Natural killer cell (primary cell): Measurements from ENCODE around the gene FAM193A. TPM values are rescaled to one million over a fixed set of nuclear protein-coding genes. Genes with fewer than 3 reads are reported as not detected.

Source experiments
- ATAC-seq, 3 donors: fragments of 150-1000 bp in 2 of 3; fragments of 200-7000 bp in 1 of 3; cut with Tn5 transposase; 1 replicate in 1 of 3; 2 replicates in 2 of 3; pipeline ENCODE4 v1.10.0; 2021; ENCODE audit warnings: mild to moderate bottlenecking in 2 of 3, moderate library complexity in 2 of 3
- DNase-seq, 2 donors: peaks; one replicate each; pipeline versions ENCODE4 v3.0.0 to v3.0.0-alpha.2; 2013 to 2021; ENCODE audit warnings: mixed read lengths in 1 of 2
- H3K27ac ChIP-seq: one replicate; pipeline ENCODE4 v1.5.1; 2013; ENCODE audit warnings: mild to moderate bottlenecking, low read length
- H3K27me3 ChIP-seq: one replicate; pipeline ENCODE4 v1.6.1; 2013; ENCODE audit warnings: low read length; ENCODE audit not compliant: control insufficient read depth, insufficient read depth
- H3K36me3 ChIP-seq: one replicate; pipeline ENCODE4 v1.6.1; 2013; ENCODE audit warnings: low read length; ENCODE audit not compliant: control insufficient read depth, insufficient read depth
- H3K4me1 ChIP-seq: one replicate; pipeline ENCODE4 v1.6.1; 2013; ENCODE audit warnings: low read length; ENCODE audit not compliant: control insufficient read depth, insufficient read depth
- H3K4me3 ChIP-seq: one replicate; pipeline ENCODE4 v1.5.1; 2013; ENCODE audit warnings: low read length
- H3K9me3 ChIP-seq: one replicate; pipeline ENCODE4 v1.6.1; 2013; ENCODE audit warnings: low read length; ENCODE audit not compliant: control insufficient read depth, insufficient read depth
- H3K27ac Mint-ChIP-seq, 2 donors: one replicate each; pipeline ENCODE4 v1.8.0; 2022; ENCODE audit warnings: mild to moderate bottlenecking in 2 of 2, mixed read lengths in 2 of 2, moderate library complexity in 1 of 2
- H3K27me3 Mint-ChIP-seq, 2 donors: one replicate each; pipeline ENCODE4 v1.8.0; 2022; ENCODE audit warnings: low read depth in 2 of 2, mixed read lengths in 2 of 2
- H3K36me3 Mint-ChIP-seq: one replicate; pipeline ENCODE4 v1.8.0; 2022; ENCODE audit warnings: mixed read lengths
- H3K4me1 Mint-ChIP-seq, 2 donors: one replicate each; pipeline ENCODE4 v1.8.0; 2022; ENCODE audit warnings: mixed read lengths in 2 of 2
- H3K4me3 Mint-ChIP-seq: one replicate; pipeline ENCODE4 v1.8.0; 2022; ENCODE audit warnings: mild to moderate bottlenecking, moderate library complexity, mixed read lengths
- H3K9me3 Mint-ChIP-seq, 2 donors: one replicate each; pipeline ENCODE4 v1.8.0; 2022; ENCODE audit warnings: mixed read lengths in 2 of 2
- CTCF ChIP-seq: fragments of 200-600 bp; IDR thresholded peaks from one replicate; pipeline ENCODE4 v1.8.0; 2022; ENCODE audit warnings: antibody characterized with exemption
- WGBS: methylation state at CpG from one replicate; pipeline ENCODE4 v1.1.7; 2013; ENCODE audit warnings: missing lambda C conversion rate; ENCODE audit not compliant: insufficient coverage; 5-methylcytosine and 5-hydroxymethylcytosine counted together
- intact Hi-C: fragments of 100-400 bp; cut with micrococcal nuclease; formaldehyde crosslinking; loops from one replicate; pipeline ENCODE4 v1.14.2; 2022
- total RNA-seq, 4 donors: library from RNA; stranded (reverse); fragments of 120-200 nt in 1 of 4; gene quantifications; one replicate each; pipeline versions ENCODE4 v1.2.3 to v1.2.4, GENCODE V29; 2013 to 2022

The FAM193A gene
- total RNA-seq, 3 donors from 2014 or later (not counting 1 experiment from before 2014, with no cell fraction given) = 39.4 to 49.3 (median 48.1) TPM

DNA sequence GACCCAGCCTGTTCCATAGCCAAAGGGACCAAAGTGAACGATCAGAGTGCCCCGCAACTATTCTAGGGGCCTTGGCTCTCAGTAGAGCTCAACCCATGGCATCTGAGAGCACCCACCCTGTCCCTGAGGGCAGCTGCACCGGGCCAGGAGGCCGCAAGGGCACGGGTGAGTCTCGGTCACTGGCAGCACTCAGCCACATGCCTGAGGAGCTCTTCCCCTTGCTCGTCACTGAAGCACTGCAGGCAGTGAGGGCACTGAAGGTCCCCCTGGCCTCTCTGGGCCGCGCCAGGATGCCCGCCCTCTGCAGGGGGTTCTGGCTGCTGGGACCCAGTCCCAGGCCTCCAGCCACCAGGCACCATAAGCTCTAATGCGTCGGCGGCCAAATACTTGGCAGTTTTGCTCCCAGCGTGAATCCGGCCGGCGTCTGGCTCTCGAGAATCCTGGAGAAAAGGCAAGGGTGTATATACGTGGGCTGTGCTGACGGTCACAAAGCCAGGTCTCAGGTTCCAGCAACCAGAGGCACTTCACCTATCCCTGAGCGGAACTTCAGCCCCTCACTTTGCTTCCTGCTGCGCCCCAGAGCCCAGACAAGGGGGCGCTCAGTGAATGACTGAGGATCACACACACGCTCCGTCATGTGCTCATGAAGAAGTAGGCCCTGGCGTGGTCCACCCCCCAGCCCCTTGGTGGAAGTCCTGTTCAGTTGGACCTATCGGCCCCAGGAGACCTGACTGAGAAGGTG, 205.8 kb downstream of the FAM193A start:
- H3K4me1 ChIP-seq = peaks cover 19% of the 10 kb centered on the region
- no peaks in the 10 kb centered on the region for H3K27me3 ChIP-seq
- H3K27ac ChIP-seq = no peak overlapping the region
- Mint-ChIP-seq H3K27me3 (no peaks in the 10 kb centered on the region), H3K9me3 (no peaks in the 10 kb centered on the region), H3K4me3 (no peak overlapping the region), H3K27ac (peak overlapping the region in 1 of 2 donors; percentile 64), H3K36me3 (no peaks in the 10 kb centered on the region), H3K4me1 (peaks cover 0 to 13% of the 10 kb centered on the region in 2 donors)
- H3K36me3 ChIP-seq = peaks cover 45% of the 10 kb centered on the region
- TF ChIP-seq CTCF = no peak
- no peak overlapping the region for H3K4me3 ChIP-seq
- no peaks in the 10 kb centered on the region for H3K9me3 ChIP-seq
- ATAC-seq (no peak), DNase-seq (peak in 1 of 2 donors; percentile 6)
- 97% methylated on average over 27 of the region's 27 CpGs for WGBS
- intact Hi-C loops = no loop called here

DNA sequence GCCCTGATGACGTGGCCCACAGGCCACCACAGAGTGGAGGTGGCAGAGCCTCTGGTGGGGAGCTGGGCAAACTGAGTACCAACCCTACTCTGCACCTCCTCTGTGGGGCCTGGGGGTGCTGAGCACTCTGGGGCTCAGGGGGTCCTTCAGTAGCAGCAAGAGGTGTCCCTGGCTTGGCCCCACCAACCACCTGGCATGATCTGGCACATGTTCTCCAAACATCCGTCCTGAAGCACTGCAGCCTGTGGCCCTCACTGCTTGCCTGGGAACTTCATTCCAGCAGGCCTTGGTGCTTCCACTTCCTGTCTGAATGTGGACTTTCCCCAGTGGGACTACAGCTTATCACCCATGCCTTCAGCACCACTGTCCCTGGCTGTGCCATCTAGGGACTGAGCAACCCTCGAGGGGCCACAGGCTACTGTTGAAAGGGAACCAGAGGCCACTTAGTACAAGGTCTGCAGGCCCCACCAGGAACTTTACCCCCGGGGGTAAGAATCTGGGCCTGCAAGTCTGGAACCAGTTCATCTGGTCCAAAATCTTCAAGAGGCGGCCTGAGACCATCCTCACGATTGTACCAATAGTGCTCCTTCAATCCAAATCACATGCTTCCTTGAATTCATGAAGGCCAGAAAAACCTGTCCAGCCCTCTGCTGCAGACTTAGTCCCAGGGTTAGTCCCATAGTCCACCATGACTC, 206.5 kb downstream of the FAM193A start:
- no peak overlapping the region for H3K4me3 ChIP-seq
- no peaks in the 10 kb centered on the region for H3K9me3 Mint-ChIP-seq
- no peak overlapping the region for H3K4me3 Mint-ChIP-seq
- no peaks in the 10 kb centered on the region for H3K27me3 ChIP-seq
- H3K4me1 Mint-ChIP-seq = peaks cover 0 to 13% of the 10 kb centered on the region in 2 donors
- no peak overlapping the region for H3K27ac ChIP-seq
- H3K27me3 Mint-ChIP-seq = no peaks in the 10 kb centered on the region
- H3K36me3 ChIP-seq = peaks cover 52% of the 10 kb centered on the region
- ATAC-seq = no peak
- peaks cover 5% of the 10 kb centered on the region for H3K36me3 Mint-ChIP-seq
- H3K4me1 ChIP-seq = peaks cover 25% of the 10 kb centered on the region
- peak in 1 of 2 donors; percentile 10 for DNase-seq
- intact Hi-C loops = no loop called here
- no peaks in the 10 kb centered on the region for H3K9me3 ChIP-seq
- 93% methylated on average over 6 of the region's 6 CpGs for WGBS
- no peak overlapping the region for H3K27ac Mint-ChIP-seq
- TF ChIP-seq CTCF = no peak

DNA sequence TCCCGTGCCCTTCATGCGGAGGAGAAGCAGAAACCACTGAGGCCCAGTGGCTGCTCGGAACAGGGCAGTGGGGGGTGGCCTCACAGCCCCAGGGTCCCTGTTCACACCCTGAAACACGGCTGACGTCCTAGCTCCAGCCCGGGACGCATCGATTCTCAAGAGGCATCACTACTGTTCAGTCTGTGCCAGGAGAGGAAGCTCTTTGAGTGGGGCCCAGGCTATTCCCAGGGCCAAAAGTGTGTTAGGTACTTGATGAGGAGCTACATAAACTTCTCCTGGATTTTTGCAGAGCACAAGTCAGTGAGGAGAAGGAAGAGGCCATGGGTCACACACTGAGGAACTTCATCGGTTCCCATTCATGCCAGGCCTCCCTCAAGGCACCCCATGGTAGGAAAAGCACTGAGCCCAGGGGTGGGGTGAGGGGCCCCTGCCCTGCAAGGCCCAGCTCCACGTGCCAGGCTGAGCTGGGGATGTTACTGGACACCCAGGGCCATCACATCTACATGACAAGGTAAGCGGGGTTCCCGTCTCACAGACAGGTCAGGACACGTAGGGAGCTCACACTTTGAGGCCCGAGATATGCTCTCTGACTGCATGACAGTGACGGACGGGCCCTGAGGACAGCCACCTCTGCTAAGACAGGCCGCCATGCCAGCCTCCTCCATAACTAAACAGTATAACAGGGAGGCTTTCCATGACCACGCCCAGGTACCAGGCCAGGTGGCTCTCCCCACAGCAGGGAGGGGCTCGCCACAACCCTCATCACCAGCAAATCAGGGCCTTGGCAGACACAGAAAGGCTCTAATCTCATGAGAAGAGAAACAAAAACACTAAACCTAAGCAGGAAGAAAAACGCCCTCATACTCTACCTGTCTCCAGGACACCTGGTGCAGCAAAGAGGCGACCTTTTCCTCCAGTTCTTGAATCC, 207.3 kb downstream of the FAM193A start:
- Mint-ChIP-seq H3K36me3 (peaks cover 7% of the 10 kb centered on the region), H3K4me3 (no peak overlapping the region), H3K9me3 (no peaks in the 10 kb centered on the region), H3K27ac (no peak overlapping the region), H3K4me1 (peaks cover 0 to 8% of the 10 kb centered on the region in 2 donors), H3K27me3 (no peaks in the 10 kb centered on the region)
- H3K27me3 ChIP-seq = no peaks in the 10 kb centered on the region
- intact Hi-C loops = no loop called here
- H3K27ac ChIP-seq = no peak overlapping the region
- DNase-seq (peak in 1 of 2 donors; percentile 9), ATAC-seq (no peak)
- 97% methylated on average over 21 of the region's 21 CpGs for WGBS
- no peak for TF ChIP-seq CTCF
- H3K36me3 ChIP-seq = peaks cover 52% of the 10 kb centered on the region
- no peaks in the 10 kb centered on the region for H3K9me3 ChIP-seq
- peaks cover 25% of the 10 kb centered on the region for H3K4me1 ChIP-seq
- H3K4me3 ChIP-seq = no peak overlapping the region
